Fibroblast of lung (primary cell): ENCODE results near the gene NPEPL1. TPM values are rescaled to one million over a fixed set of nuclear protein-coding genes. Genes with fewer than 3 reads are reported as not detected.

Experiments used
- DNase-seq, 2 donors: peaks; one replicate each; pipeline versions ENCODE4 v3.0.0 to v3.0.0-alpha.2; 2010; ENCODE audit warnings: low read depth in 2 of 2
- H2AFZ ChIP-seq: 2 replicates; pipeline ENCODE4 v1.5.1; 2012; ENCODE audit warnings: low read length, control low read depth, inconsistent platforms
- H3K27ac ChIP-seq: 2 replicates; pipeline ENCODE4 v1.5.1; 2011; ENCODE audit warnings: low read length, control low read depth; ENCODE audit not compliant: insufficient read depth
- H3K27me3 ChIP-seq: 2 replicates; pipeline ENCODE4 v1.5.1; 2011; ENCODE audit warnings: mild to moderate bottlenecking, low read length; ENCODE audit not compliant: control insufficient read depth, insufficient read depth
- H3K36me3 ChIP-seq: 2 replicates; pipeline ENCODE4 v1.5.1; 2011; ENCODE audit warnings: low read length; ENCODE audit not compliant: control insufficient read depth, insufficient read depth
- H3K4me1 ChIP-seq: 2 replicates; pipeline ENCODE4 v1.5.1; 2011; ENCODE audit warnings: low read length; ENCODE audit not compliant: control insufficient read depth, insufficient read depth; ENCODE audit errors: extremely low read depth
- H3K4me2 ChIP-seq: 2 replicates; pipeline ENCODE4 v1.5.1; 2011; ENCODE audit warnings: low read length, control low read depth; ENCODE audit not compliant: insufficient read depth; ENCODE audit errors: extremely low read depth
- H3K4me3 ChIP-seq, 4 experiments: fragments of 200-600 bp in 1 of 4; sonication (generic) in 1 of 4; replicated peaks in 1 of 4; 2 replicates each; pipeline ENCODE4 v1.5.1; 2011 to 2016; ENCODE audit warnings: low read length in 4 of 4, low read depth in 3 of 4, mild to moderate bottlenecking in 3 of 4, control low read depth in 2 of 4, inconsistent platforms in 1 of 4, mixed read lengths in 1 of 4; ENCODE audit not compliant: insufficient read depth in 1 of 4; ENCODE audit errors: control extremely low read depth in 1 of 4
- H3K79me2 ChIP-seq: 2 replicates; pipeline ENCODE4 v1.5.1; 2012; ENCODE audit warnings: mild to moderate bottlenecking, low read length, inconsistent platforms; ENCODE audit not compliant: control insufficient read depth, insufficient read depth
- H3K9ac ChIP-seq: 2 replicates; pipeline ENCODE4 v1.5.1; 2011; ENCODE audit warnings: mild to moderate bottlenecking, low read length, control low read depth; ENCODE audit not compliant: insufficient read depth
- H3K9me3 ChIP-seq: 2 replicates; pipeline ENCODE4 v1.5.1; 2012; ENCODE audit warnings: low read depth, low read length; ENCODE audit not compliant: control insufficient read depth, insufficient read depth
- H4K20me1 ChIP-seq: 2 replicates; pipeline ENCODE4 v1.5.1; 2011; ENCODE audit warnings: low read length; ENCODE audit not compliant: control insufficient read depth, insufficient read depth; ENCODE audit errors: extremely low read depth
- EZH2 ChIP-seq: IDR thresholded peaks from 2 replicates; pipeline ENCODE4 v1.5.1; 2012; ENCODE audit warnings: low read length, control low read depth, mild to moderate bottlenecking; ENCODE audit errors: missing control alignments
- polyA plus RNA-seq, 2 donors: library from polyadenylated mRNA; depleted of rRNA in 1 of 2; stranded (reverse) in 1 of 2; unstranded in 1 of 2; fragments of >200 nt; gene quantifications; 2 replicates each; pipeline ENCODE4 v1.2.1, GENCODE V29; 2011 to 2012; ENCODE audit warnings: missing spikeins in 1 of 2
- total RNA-seq: library from RNA; depleted of rRNA; stranded (reverse); fragments of >200 nt; gene quantifications from 2 replicates; pipeline ENCODE4 v1.2.1, GENCODE V29; 2014
- TF ChIP-seq, protein P1 (sequence below), 2 donors: IDR thresholded peaks in 1 of 2; conservative IDR thresholded peaks in 1 of 2; 1 replicate in 1 of 2; 2 replicates in 1 of 2; pipeline ENCODE4 v1.5.1; 2011 to 2012; ENCODE audit warnings: low read length in 2 of 2, control low read depth in 1 of 2, inconsistent platforms in 1 of 2, low read depth in 1 of 2, mild to moderate bottlenecking in 1 of 2

Gene NPEPL1
- total and polyA plus RNA-seq, 2 donors (not counting 1 experiment from before 2014, with no cell fraction given), result 2.9 to 24.6 TPM

DNA sequence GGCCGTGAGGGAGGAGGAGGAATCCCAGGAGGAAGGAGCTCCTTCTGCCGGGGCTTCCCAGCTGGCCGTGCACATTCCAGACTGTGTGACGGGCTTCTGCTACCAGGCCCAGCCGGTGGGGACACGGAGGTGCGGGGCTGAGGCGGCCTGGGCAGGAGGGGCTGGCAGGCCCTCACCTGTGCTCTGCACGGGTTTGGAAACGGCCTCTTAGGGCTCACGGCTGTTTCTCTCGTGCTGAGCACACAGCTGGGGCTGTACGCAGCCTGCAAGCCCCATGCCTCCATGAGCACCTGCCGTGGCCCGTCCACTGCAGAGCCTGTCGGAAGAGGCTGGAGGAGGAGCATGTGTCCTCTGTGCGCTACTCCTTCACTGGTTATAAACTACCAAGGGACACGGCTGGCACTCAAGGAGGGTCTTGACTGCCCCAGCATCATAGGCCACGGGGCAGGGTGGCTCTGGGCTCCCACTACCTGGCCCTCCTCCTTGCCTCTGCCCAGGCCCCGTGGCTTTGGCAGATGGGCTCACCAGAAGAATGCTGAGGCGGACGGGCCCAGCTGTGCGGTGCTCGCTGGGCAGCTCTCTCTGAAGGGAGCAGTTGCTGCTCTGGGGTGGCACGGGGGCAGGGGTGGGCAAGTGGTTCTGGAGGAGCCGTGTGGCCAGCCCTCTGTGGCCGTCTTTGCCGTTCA is 15.8 kb downstream of the NPEPL1 start:
- H3K4me3 ChIP-seq, result no peak overlapping the region

DNA sequence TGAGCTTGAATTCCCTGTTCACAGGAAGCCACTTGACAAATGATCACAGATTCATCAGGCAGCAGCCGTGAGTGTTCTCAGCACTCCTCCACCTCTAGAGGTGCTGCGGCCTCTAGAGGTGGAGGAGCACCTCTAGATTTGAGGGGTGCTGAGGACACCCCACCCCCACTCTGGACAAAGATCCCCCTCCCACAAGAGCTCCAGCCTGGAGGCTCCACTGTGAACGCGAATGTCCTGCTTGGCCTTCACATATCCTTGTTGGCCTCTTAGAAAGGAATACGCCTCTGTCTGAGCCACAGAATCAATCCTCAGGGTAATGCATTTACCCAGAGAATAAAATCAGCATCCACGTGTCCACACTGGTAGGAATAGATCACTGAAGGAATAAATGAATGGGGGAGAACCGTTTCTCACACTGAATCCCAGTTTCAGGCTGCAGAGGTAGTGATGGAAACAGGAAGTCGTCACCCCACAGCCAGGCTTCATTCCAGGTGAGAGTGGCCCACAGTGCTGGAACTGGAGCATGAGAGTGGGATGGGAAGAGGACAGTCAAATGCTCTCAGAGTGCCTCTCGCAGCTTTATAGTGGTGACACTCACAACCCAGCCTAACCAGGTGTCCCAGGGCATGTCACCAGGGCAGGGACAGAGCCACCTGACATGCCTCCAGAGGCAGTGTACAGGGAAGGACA is 16.6 kb downstream of the NPEPL1 start:
- DNase-seq, result no peak
- no peak overlapping the region for H2AFZ ChIP-seq
- TF ChIP-seq, protein P1, sequence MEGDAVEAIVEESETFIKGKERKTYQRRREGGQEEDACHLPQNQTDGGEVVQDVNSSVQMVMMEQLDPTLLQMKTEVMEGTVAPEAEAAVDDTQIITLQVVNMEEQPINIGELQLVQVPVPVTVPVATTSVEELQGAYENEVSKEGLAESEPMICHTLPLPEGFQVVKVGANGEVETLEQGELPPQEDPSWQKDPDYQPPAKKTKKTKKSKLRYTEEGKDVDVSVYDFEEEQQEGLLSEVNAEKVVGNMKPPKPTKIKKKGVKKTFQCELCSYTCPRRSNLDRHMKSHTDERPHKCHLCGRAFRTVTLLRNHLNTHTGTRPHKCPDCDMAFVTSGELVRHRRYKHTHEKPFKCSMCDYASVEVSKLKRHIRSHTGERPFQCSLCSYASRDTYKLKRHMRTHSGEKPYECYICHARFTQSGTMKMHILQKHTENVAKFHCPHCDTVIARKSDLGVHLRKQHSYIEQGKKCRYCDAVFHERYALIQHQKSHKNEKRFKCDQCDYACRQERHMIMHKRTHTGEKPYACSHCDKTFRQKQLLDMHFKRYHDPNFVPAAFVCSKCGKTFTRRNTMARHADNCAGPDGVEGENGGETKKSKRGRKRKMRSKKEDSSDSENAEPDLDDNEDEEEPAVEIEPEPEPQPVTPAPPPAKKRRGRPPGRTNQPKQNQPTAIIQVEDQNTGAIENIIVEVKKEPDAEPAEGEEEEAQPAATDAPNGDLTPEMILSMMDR (conservative IDR thresholded peaks at IDR 0.05 in 1 of 2, IDR thresholded peaks at IDR 0.05 in 1 of 2; ENCODE audit: low read depth in 1 of 2, low read length in 2 of 2), result no peak
- no peak for TF ChIP-seq EZH2
- no peaks in the 10 kb centered on the region for H3K79me2 ChIP-seq
- no peak overlapping the region for H3K9ac ChIP-seq
- H3K27me3 ChIP-seq, result no peaks in the 10 kb centered on the region
- H3K4me3 ChIP-seq, result no peak overlapping the region
- no peaks in the 10 kb centered on the region for H4K20me1 ChIP-seq
- H3K27ac ChIP-seq, result no peak overlapping the region
- H3K4me1 ChIP-seq, result no peaks in the 10 kb centered on the region
- no peaks in the 10 kb centered on the region for H3K36me3 ChIP-seq
- no peak overlapping the region for H3K4me2 ChIP-seq
- H3K9me3 ChIP-seq, result no peaks in the 10 kb centered on the region

More for the DNA sequence above, 15.8 kb downstream of the NPEPL1 start:
- Histone ChIP-seq H3K79me2 (no peaks in the 10 kb centered on the region), H3K36me3 (peaks cover 2% of the 10 kb centered on the region), H2AFZ (no peak overlapping the region), H3K27ac (no peak overlapping the region), H3K4me1 (no peaks in the 10 kb centered on the region), H4K20me1 (no peaks in the 10 kb centered on the region), H3K27me3 (no peaks in the 10 kb centered on the region), H3K4me2 (no peak overlapping the region), H3K9ac (no peak overlapping the region), H3K9me3 (no peaks in the 10 kb centered on the region)
- DNase-seq, result no peak
- no peak for TF ChIP-seq EZH2
- TF ChIP-seq, protein P1 (conservative IDR thresholded peaks at IDR 0.05 in 1 of 2, IDR thresholded peaks at IDR 0.05 in 1 of 2; ENCODE audit: low read depth in 1 of 2, low read length in 2 of 2), result no peak

DNA sequence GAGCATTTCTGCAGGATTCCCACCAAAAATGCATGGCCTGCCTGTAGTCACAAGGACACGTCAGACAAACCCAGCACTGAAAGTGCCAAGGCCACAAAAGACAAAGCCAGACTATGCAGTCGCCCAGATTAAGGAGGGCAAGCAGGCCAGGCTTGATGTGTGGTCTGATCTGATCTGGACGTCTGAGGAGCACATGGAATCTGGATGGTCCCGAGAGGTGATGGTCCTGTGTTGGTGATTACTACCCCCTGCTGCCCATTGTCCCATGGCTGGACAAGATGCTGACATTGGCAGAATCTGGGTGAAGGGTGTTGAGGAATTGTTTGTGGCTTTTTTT is 17.1 kb downstream of the NPEPL1 start:
- Histone ChIP-seq H3K9ac (no peak overlapping the region), H3K79me2 (no peaks in the 10 kb centered on the region), H3K27me3 (no peaks in the 10 kb centered on the region), H3K9me3 (no peaks in the 10 kb centered on the region), H3K4me2 (no peak overlapping the region), H3K36me3 (no peaks in the 10 kb centered on the region), H3K4me3 (no peak overlapping the region), H3K4me1 (no peaks in the 10 kb centered on the region), H4K20me1 (no peaks in the 10 kb centered on the region), H3K27ac (no peak overlapping the region), H2AFZ (no peak overlapping the region)
- DNase-seq, result no peak
- TF ChIP-seq, protein P1 (conservative IDR thresholded peaks at IDR 0.05 in 1 of 2, IDR thresholded peaks at IDR 0.05 in 1 of 2; ENCODE audit: low read depth in 1 of 2, low read length in 2 of 2), result no peak
- TF ChIP-seq EZH2, result no peak
